ENCODE results near the gene MXD1. TPM values are rescaled to one million over a fixed set of nuclear protein-coding genes. Genes with fewer than 3 reads are reported as not detected.

Gene MXD1
- total and polyA plus RNA-seq, 4 donors = 5.3 to 33.4 (median 16.2) TPM

- H3K27me3 ChIP-seq (ENCODE audit: control insufficient read depth in 1 of 2, insufficient read depth in 2 of 2, low read length in 1 of 2) = no peaks in the 10 kb centered on the region
- no peak for ATAC-seq (ENCODE audit: low FRiP score)
- H3K27ac ChIP-seq (ENCODE audit: low read depth in 1 of 2, low read length in 2 of 2) = no peak overlapping the region
- intact Hi-C loops (cut with DNase I) = no loop called here
- DNase-seq = no peak
- H3K9me3 ChIP-seq (ENCODE audit: control insufficient read depth, low read length) = no peaks in the 10 kb centered on the region
- no peak overlapping the region for H3K4me3 ChIP-seq (ENCODE audit: low read length in 2 of 2)
- no peaks in the 10 kb centered on the region for H3K4me1 ChIP-seq (ENCODE audit: control insufficient read depth in 1 of 2, insufficient read depth in 2 of 2, low read length in 2 of 2)
- peaks cover 0 to 12% of the 10 kb centered on the region in 2 donors for H3K36me3 ChIP-seq (ENCODE audit: control insufficient read depth in 1 of 2, insufficient read depth in 2 of 2, low read length in 1 of 2)
- WGBS, 2 donors = 94 to 97% methylated on average over 14 of the region's 14 CpGs
Measured at GRCh38 chr2:69937968-69938367, 23.1 kb downstream of the MXD1 start.

GRCh38 chr2:69939722-69940121 is 24.8 kb downstream of the MXD1 start:
- no peaks in the 10 kb centered on the region for H3K4me1 ChIP-seq (ENCODE audit: control insufficient read depth in 1 of 2, insufficient read depth in 2 of 2, low read length in 2 of 2)
- no peaks in the 10 kb centered on the region for H3K27me3 ChIP-seq (ENCODE audit: control insufficient read depth in 1 of 2, insufficient read depth in 2 of 2, low read length in 1 of 2)
- WGBS, 2 donors = 78 to 80% methylated on average over 14 of the region's 14 CpGs
- no peak overlapping the region for H3K4me3 ChIP-seq (ENCODE audit: low read length in 2 of 2)
- DNase-seq = no peak
- intact Hi-C loops (cut with DNase I) = no loop called here
- peaks cover 0 to 12% of the 10 kb centered on the region in 2 donors for H3K36me3 ChIP-seq (ENCODE audit: control insufficient read depth in 1 of 2, insufficient read depth in 2 of 2, low read length in 1 of 2)
- no peak overlapping the region for H3K27ac ChIP-seq (ENCODE audit: low read depth in 1 of 2, low read length in 2 of 2)
- ATAC-seq (ENCODE audit: low FRiP score) = no peak
- H3K9me3 ChIP-seq (ENCODE audit: control insufficient read depth, low read length) = no peaks in the 10 kb centered on the region

- no peak for ATAC-seq (ENCODE audit: low FRiP score)
- DNase-seq = no peak
- 91 to 92% methylated on average over 8 of the region's 8 CpGs for WGBS, 2 donors
- H3K4me3 ChIP-seq (ENCODE audit: low read length in 2 of 2) = no peak overlapping the region
- no peaks in the 10 kb centered on the region for H3K9me3 ChIP-seq (ENCODE audit: control insufficient read depth, low read length)
- H3K27ac ChIP-seq (ENCODE audit: low read depth in 1 of 2, low read length in 2 of 2) = no peak overlapping the region
- H3K36me3 ChIP-seq (ENCODE audit: control insufficient read depth in 1 of 2, insufficient read depth in 2 of 2, low read length in 1 of 2) = peaks cover 0 to 8% of the 10 kb centered on the region in 2 donors
- H3K27me3 ChIP-seq (ENCODE audit: control insufficient read depth in 1 of 2, insufficient read depth in 2 of 2, low read length in 1 of 2) = no peaks in the 10 kb centered on the region
- intact Hi-C loops (cut with DNase I) = no loop called here
- H3K4me1 ChIP-seq (ENCODE audit: control insufficient read depth in 1 of 2, insufficient read depth in 2 of 2, low read length in 2 of 2) = no peaks in the 10 kb centered on the region
Measured at GRCh38 chr2:69940691-69941090, 25.8 kb downstream of the MXD1 start.

GRCh38 chr2:69943000-69943842 is 28.3 kb downstream of the MXD1 start:
- Histone ChIP-seq H3K9me3 (ENCODE audit: control insufficient read depth, low read length) (no peaks in the 10 kb centered on the region), H3K27me3 (ENCODE audit: control insufficient read depth in 1 of 2, insufficient read depth in 2 of 2, low read length in 1 of 2) (no peaks in the 10 kb centered on the region), H3K36me3 (ENCODE audit: control insufficient read depth in 1 of 2, insufficient read depth in 2 of 2, low read length in 1 of 2) (peaks cover 0 to 2% of the 10 kb centered on the region in 2 donors), H3K27ac (ENCODE audit: low read depth in 1 of 2, low read length in 2 of 2) (no peak overlapping the region), H3K4me3 (ENCODE audit: low read length in 2 of 2) (no peak overlapping the region), H3K4me1 (ENCODE audit: control insufficient read depth in 1 of 2, insufficient read depth in 2 of 2, low read length in 2 of 2) (no peaks in the 10 kb centered on the region)
- WGBS, 2 donors = 88 to 90% methylated on average over 11 of the region's 11 CpGs
- ATAC-seq (ENCODE audit: low FRiP score) (no peak), DNase-seq (no peak)
- intact Hi-C loops (cut with DNase I) = no loop called here

- ATAC-seq (ENCODE audit: low FRiP score) (no peak), DNase-seq (no peak)
- intact Hi-C loops (cut with DNase I) = no loop called here
- Histone ChIP-seq H3K4me3 (ENCODE audit: low read length in 2 of 2) (no peak overlapping the region), H3K9me3 (ENCODE audit: control insufficient read depth, low read length) (no peaks in the 10 kb centered on the region), H3K36me3 (ENCODE audit: control insufficient read depth in 1 of 2, insufficient read depth in 2 of 2, low read length in 1 of 2) (peaks cover 0 to 2% of the 10 kb centered on the region in 2 donors), H3K4me1 (ENCODE audit: control insufficient read depth in 1 of 2, insufficient read depth in 2 of 2, low read length in 2 of 2) (no peaks in the 10 kb centered on the region), H3K27me3 (ENCODE audit: control insufficient read depth in 1 of 2, insufficient read depth in 2 of 2, low read length in 1 of 2) (no peaks in the 10 kb centered on the region), H3K27ac (ENCODE audit: low read depth in 1 of 2, low read length in 2 of 2) (no peak overlapping the region)
- WGBS, 2 donors = 89 to 92% methylated on average over 9 of the region's 9 CpGs
Measured at GRCh38 chr2:69943843-69944525, 29.1 kb downstream of the MXD1 start.

GRCh38 chr2:69944756-69945155 is 29.8 kb downstream of the MXD1 start:
- Histone ChIP-seq H3K4me1 (ENCODE audit: control insufficient read depth in 1 of 2, insufficient read depth in 2 of 2, low read length in 2 of 2) (no peaks in the 10 kb centered on the region), H3K9me3 (ENCODE audit: control insufficient read depth, low read length) (no peaks in the 10 kb centered on the region), H3K36me3 (ENCODE audit: control insufficient read depth in 1 of 2, insufficient read depth in 2 of 2, low read length in 1 of 2) (peaks cover 0 to under 1% of the 10 kb centered on the region in 2 donors), H3K4me3 (ENCODE audit: low read length in 2 of 2) (no peak overlapping the region), H3K27ac (ENCODE audit: low read depth in 1 of 2, low read length in 2 of 2) (no peak overlapping the region), H3K27me3 (ENCODE audit: control insufficient read depth in 1 of 2, insufficient read depth in 2 of 2, low read length in 1 of 2) (no peaks in the 10 kb centered on the region)
- intact Hi-C loops (cut with DNase I) = no loop called here
- 95% methylated on average over 7 of the region's 7 CpGs for WGBS, 2 donors
- DNase-seq = no peak
- ATAC-seq (ENCODE audit: low FRiP score) = no peak

GRCh38 chr2:69945441-69945840 is 30.5 kb downstream of the MXD1 start:
- no peak overlapping the region for H3K27ac ChIP-seq (ENCODE audit: low read depth in 1 of 2, low read length in 2 of 2)
- H3K9me3 ChIP-seq (ENCODE audit: control insufficient read depth, low read length) = no peaks in the 10 kb centered on the region
- intact Hi-C loops (cut with DNase I) = no loop called here
- no peaks in the 10 kb centered on the region for H3K4me1 ChIP-seq (ENCODE audit: control insufficient read depth in 1 of 2, insufficient read depth in 2 of 2, low read length in 2 of 2)
- ATAC-seq (ENCODE audit: low FRiP score) (peak; percentile 17), DNase-seq (peak in 1 of 2 donors; percentile 66)
- 94 to 96% methylated on average over 8 of the region's 8 CpGs for WGBS, 2 donors
- no peaks in the 10 kb centered on the region for H3K27me3 ChIP-seq (ENCODE audit: control insufficient read depth in 1 of 2, insufficient read depth in 2 of 2, low read length in 1 of 2)
- no peak overlapping the region for H3K4me3 ChIP-seq (ENCODE audit: low read length in 2 of 2)
- no peaks in the 10 kb centered on the region for H3K36me3 ChIP-seq (ENCODE audit: control insufficient read depth in 1 of 2, insufficient read depth in 2 of 2, low read length in 1 of 2)

- intact Hi-C loops (cut with DNase I) = no loop called here
- WGBS, 2 donors = 88 to 90% methylated on average over 8 of the region's 8 CpGs
- DNase-seq = no peak
Measured at GRCh38 chr2:69945941-69946340, 31.0 kb downstream of the MXD1 start.

More at GRCh38 chr2:69945941-69946340, 31.0 kb downstream of the MXD1 start:
- H3K36me3 ChIP-seq (ENCODE audit: control insufficient read depth in 1 of 2, insufficient read depth in 2 of 2, low read length in 1 of 2) = no peaks in the 10 kb centered on the region
- H3K27me3 ChIP-seq (ENCODE audit: control insufficient read depth in 1 of 2, insufficient read depth in 2 of 2, low read length in 1 of 2) = no peaks in the 10 kb centered on the region
- no peaks in the 10 kb centered on the region for H3K4me1 ChIP-seq (ENCODE audit: control insufficient read depth in 1 of 2, insufficient read depth in 2 of 2, low read length in 2 of 2)
- H3K9me3 ChIP-seq (ENCODE audit: control insufficient read depth, low read length) = no peaks in the 10 kb centered on the region
- H3K4me3 ChIP-seq (ENCODE audit: low read length in 2 of 2) = no peak overlapping the region
- no peak for ATAC-seq (ENCODE audit: low FRiP score)
- H3K27ac ChIP-seq (ENCODE audit: low read depth in 1 of 2, low read length in 2 of 2) = no peak overlapping the region

All from aorta (tissue), 5 donors.